Body of pancreas (tissue), 4 donors: Measurements from ENCODE around the gene CRYGB.

ENCODE experiments used
- POLR2A ChIP-seq, 3 donors: fragments of 450-650 bp; IDR thresholded peaks; one replicate each; pipeline ENCODE4 v1.6.1; 2016; ENCODE audit warnings: antibody characterized with exemption in 3 of 3, mild to moderate bottlenecking in 2 of 3
- TF ChIP-seq, protein P1 (sequence below), 7 experiments: fragments of 450-650 bp in 4 of 7; fragments of 200-600 bp in 3 of 7; sonication (generic) in 3 of 7; IDR thresholded peaks; one replicate each; pipeline ENCODE4 v1.5.1; 2016 to 2019; ENCODE audit warnings: antibody characterized with exemption in 7 of 7

DNA sequence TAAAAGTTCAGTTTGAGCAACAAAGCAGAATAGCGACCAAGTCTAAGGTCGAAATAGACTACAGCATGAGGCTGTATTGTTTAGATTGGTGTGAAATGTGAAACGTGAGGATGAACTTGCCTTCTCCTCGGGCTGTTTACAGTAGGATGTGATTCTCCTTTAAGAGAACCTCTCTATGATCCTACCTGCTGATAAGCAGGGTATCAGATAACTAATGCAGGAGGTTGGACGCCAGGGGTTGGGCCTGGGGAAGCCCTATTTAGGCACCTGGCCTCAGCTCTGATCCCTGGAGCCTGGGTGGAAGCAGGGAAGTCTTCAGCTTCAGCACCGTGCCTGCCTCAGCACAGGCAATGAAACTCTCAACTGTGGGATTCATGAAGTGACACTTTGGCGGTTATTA, 33.0 kb downstream of the CRYGB start:
- TF ChIP-seq, protein P1, sequence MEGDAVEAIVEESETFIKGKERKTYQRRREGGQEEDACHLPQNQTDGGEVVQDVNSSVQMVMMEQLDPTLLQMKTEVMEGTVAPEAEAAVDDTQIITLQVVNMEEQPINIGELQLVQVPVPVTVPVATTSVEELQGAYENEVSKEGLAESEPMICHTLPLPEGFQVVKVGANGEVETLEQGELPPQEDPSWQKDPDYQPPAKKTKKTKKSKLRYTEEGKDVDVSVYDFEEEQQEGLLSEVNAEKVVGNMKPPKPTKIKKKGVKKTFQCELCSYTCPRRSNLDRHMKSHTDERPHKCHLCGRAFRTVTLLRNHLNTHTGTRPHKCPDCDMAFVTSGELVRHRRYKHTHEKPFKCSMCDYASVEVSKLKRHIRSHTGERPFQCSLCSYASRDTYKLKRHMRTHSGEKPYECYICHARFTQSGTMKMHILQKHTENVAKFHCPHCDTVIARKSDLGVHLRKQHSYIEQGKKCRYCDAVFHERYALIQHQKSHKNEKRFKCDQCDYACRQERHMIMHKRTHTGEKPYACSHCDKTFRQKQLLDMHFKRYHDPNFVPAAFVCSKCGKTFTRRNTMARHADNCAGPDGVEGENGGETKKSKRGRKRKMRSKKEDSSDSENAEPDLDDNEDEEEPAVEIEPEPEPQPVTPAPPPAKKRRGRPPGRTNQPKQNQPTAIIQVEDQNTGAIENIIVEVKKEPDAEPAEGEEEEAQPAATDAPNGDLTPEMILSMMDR (IDR thresholded peaks at IDR 0.05), result no peak
- TF ChIP-seq POLR2A (IDR thresholded peaks at IDR 0.05), result no peak
